Measurements from ENCODE around the gene B4GALNT4.

GRCh38 chr11:407651-408123, 38.4 kb downstream of the B4GALNT4 start:
- TF ChIP-seq, protein P1, sequence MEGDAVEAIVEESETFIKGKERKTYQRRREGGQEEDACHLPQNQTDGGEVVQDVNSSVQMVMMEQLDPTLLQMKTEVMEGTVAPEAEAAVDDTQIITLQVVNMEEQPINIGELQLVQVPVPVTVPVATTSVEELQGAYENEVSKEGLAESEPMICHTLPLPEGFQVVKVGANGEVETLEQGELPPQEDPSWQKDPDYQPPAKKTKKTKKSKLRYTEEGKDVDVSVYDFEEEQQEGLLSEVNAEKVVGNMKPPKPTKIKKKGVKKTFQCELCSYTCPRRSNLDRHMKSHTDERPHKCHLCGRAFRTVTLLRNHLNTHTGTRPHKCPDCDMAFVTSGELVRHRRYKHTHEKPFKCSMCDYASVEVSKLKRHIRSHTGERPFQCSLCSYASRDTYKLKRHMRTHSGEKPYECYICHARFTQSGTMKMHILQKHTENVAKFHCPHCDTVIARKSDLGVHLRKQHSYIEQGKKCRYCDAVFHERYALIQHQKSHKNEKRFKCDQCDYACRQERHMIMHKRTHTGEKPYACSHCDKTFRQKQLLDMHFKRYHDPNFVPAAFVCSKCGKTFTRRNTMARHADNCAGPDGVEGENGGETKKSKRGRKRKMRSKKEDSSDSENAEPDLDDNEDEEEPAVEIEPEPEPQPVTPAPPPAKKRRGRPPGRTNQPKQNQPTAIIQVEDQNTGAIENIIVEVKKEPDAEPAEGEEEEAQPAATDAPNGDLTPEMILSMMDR (conservative IDR thresholded peaks at IDR 0.05) = no peak
- no peak for TF ChIP-seq EZH2 (IDR thresholded peaks at IDR 0.05; ENCODE audit: low read depth)
